G401 (cell line): ENCODE results near the gene SLC9A4. TPM values are rescaled to one million over a fixed set of nuclear protein-coding genes. Genes with fewer than 3 reads are reported as not detected.

Source experiments
- DNase-seq: peaks from one replicate; pipeline ENCODE4 v3.0.0-alpha.2; 2015; ENCODE audit warnings: low spot score
- in situ Hi-C: cut with HindIII; loops from 2 replicates; pipeline ENCODE4 v1.10.0; 2016; ENCODE audit warnings: low sequenced_read_pairs, mixed read lengths
- total RNA-seq: library from RNA; depleted of rRNA; stranded (reverse); fragments of >200 nt; shearing (Covaris generic); gene quantifications from 2 replicates; pipeline ENCODE4 v1.2.3, GENCODE V29; 2014

The SLC9A4 gene
- total RNA-seq, 1 experiment from 2014 or later, result not detected

DNA sequence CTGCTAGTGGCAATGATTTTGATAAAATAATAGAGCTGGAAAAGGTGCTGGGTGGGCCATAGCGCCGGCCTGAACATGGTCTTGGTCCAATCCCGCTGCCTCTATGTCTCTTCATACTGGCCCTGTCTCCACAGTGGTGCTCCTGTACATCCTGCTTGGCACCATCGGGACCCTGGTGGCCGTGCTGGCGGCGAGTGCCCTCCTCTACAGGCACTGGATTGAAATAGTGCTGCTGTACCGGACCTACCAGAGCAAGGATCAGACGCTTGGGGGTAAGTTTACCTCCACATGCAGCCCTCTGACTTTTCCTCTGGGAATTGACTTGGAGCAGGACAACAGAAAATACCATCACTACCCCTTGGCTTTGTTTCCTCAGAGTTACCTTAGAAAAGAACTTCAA, 26.1 kb upstream of the SLC9A4 start:
- no peak for DNase-seq
- in situ Hi-C loops, result no loop called here

- in situ Hi-C loops, result no loop called here
- peak; percentile 18 for DNase-seq
These were observed 23.6 kb upstream of the SLC9A4 start for GRCh38 chr2:102449370-102449974.

DNA sequence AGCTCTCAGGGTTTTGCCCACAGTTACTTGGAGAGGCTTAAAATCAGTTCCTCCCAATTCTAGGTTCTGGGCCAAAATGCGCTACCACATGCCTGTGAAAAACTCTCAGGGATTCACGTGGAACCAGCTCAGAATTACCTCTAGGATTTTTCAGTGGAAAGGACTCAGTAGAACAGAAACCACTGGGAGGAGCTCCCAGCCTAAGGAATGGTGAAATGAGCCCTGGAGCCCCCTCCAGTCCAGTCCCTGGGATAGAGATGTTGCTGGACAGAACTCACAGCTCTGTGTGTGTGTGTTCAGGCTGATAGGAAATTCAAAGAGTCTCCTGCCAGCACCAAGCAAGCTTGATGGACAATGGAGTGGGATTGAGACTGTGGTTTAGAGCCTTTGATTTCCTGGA, 21.1 kb upstream of the SLC9A4 start:
- in situ Hi-C loops, result no loop called here
- DNase-seq, result no peak

DNA sequence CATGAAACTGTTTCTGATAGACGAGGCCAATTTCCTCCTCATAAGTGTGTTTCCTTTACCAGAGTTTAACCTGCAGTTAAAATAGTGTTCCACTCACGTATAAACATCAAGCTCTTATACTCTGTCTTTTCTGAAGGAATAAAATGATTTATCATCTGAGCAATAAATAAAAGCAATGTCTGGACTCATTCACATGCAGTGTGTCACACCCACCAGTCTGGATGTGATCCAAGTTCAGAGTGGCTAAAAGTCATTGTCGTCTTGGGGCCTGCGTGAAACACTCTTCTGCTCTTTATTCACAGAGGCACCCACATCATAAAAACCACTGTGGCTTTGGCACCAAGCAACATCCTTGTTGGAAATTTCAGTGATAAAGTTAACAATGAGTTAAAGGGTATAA, 19.5 kb upstream of the SLC9A4 start:
- in situ Hi-C loops, result no loop called here
- no peak for DNase-seq

DNA sequence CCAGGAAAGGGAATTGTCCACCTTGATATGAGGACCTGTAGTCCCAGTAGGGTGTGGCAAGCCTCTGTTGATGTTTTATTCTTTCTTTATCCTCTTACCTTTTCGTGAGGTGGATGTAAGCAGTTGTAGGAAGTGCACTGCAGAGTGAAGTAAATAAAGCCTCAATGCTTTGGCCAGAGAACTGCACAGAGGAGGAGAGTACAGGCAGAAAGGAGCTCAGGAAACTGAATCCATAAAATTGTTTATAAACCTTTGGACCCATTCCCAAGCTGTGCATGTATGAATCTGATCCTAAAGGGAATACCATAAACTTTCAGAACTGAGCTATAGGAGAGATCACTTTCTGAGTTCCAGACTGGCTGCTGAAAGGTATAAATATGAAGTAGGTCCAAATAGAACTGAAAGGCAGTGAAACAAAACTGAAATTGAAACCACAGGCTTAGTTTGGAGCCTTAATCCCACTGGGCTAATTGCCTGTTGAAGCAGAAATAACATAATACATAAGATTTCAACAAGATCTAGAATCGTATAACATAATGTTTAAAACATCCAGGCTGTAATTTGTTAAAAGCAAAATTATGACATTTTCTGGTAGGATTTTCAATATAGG, 17.9 kb upstream of the SLC9A4 start:
- in situ Hi-C loops, result no loop called here
- no peak for DNase-seq

DNA sequence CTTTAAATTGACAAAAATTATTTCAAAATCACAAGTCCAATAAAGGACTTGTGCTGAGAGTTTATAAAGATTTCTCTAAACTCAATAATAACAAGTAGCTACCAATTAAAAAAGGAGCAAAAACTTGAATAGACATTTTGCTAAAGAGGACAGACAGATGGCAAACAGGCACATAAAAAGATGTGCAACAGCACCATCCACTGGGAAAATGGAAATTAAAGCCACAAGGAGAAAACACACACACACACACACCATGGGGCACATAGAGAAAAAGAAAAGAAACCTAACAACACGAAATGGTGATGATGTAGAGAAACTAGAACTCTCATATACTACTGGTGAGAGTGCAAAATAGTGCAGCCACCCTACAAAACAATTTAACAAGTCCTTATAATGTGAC, 12.6 kb upstream of the SLC9A4 start:
- DNase-seq, result no peak
- in situ Hi-C loops, result no loop called here

GRCh38 chr2:102461188-102461587, 11.8 kb upstream of the SLC9A4 start:
- DNase-seq, result no peak
- in situ Hi-C loops, result no loop called here

DNA sequence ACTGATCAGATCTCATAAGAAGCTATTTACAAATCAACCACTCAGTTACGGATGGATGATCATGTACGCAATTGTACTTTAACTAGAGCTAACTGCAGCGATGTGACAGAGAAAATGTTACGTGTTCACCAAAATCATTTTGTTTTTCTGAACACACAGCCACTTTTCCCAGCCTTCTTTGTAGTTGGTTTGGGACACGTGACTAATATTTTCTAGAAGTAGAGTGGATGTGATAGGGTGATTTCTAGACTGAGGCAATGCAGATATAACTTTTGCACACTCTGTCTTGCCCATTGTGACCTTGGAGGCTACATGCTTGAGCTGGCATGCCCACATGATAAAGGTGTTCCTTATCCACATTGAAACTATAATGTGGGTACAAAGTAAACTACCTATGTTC, 9.9 kb upstream of the SLC9A4 start:
- in situ Hi-C loops, result no loop called here

GRCh38 chr2:102470168-102470567, 2.9 kb upstream of the SLC9A4 start:
- DNase-seq, result no peak
- in situ Hi-C loops, result no loop called here

More for the DNA sequence above, 9.9 kb upstream of the SLC9A4 start:
- no peak for DNase-seq

GRCh38 chr2:102473631-102474030, 605 bp downstream of the SLC9A4 start:
- in situ Hi-C loops, result no loop called here
- no peak for DNase-seq

GRCh38 chr2:102474785-102475184, 1.8 kb downstream of the SLC9A4 start:
- in situ Hi-C loops, result no loop called here

GRCh38 chr2:102478686-102479470, 5.9 kb downstream of the SLC9A4 start:
- in situ Hi-C loops, result no loop called here
- DNase-seq, result no peak

More at GRCh38 chr2:102474785-102475184, 1.8 kb downstream of the SLC9A4 start:
- DNase-seq, result no peak

GRCh38 chr2:102480285-102481195, 7.5 kb downstream of the SLC9A4 start:
- in situ Hi-C loops, result no loop called here
- DNase-seq, result no peak

GRCh38 chr2:102481931-102482330, 8.9 kb downstream of the SLC9A4 start:
- in situ Hi-C loops, result no loop called here
- no peak for DNase-seq

DNA sequence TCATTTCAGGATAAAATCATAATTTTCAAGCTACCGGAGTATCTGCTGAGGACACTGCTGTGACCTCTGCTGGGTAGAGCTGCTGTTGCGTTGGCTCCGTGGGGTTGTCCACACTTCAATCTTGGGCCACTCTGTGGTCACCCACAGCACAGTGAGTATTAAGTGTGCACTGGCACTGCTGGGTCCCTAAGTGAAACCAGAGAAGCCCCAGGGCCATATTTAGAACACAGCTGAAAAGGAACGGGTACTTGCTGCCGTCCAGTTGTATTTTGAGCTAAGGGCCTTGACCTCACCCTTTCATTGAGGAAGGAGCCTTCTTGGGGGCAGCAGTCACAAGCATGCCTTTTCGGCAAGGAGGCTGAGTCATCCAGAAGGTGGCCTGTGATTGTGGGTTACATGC, 10.1 kb downstream of the SLC9A4 start:
- DNase-seq, result no peak
- in situ Hi-C loops, result no loop called here

DNA sequence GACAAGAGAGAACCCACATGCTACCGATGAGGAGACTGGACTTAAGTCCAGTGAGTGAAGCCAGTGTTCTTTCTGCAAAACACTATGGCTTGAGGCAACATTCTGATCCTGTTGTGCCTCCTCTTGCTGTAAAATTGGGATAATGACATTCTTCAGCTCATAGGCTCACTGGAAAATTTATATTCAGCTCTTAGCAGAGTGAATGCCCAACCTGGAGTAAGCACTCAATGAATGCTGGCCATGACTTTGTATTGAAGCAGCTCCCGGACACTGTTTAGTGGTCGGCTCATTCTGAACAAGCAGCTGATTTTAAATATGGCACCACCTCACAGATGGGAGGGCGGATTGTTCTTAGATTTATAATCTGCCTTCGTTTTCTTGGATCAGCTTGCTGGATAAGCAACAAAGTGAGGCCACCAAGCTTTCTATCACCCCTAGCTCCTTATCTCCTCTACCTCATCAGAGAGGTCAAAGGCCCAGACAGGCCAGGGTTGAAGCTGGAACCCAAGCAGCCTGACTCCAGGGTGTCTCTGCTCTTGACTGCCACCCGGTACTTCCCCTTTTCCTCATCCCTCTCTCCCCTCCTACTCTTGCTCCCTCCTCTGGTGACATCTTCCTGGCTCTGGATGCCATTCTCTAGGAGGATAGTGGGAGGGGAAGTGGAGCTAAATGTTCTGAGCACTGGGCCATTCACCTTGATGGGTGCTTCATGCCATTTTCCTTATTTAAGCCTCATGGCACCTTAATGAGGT, 11.5 kb downstream of the SLC9A4 start:
- no peak for DNase-seq
- in situ Hi-C loops, result no loop called here

GRCh38 chr2:102485147-102485785, 12.2 kb downstream of the SLC9A4 start:
- no peak for DNase-seq
- in situ Hi-C loops, result no loop called here

DNA sequence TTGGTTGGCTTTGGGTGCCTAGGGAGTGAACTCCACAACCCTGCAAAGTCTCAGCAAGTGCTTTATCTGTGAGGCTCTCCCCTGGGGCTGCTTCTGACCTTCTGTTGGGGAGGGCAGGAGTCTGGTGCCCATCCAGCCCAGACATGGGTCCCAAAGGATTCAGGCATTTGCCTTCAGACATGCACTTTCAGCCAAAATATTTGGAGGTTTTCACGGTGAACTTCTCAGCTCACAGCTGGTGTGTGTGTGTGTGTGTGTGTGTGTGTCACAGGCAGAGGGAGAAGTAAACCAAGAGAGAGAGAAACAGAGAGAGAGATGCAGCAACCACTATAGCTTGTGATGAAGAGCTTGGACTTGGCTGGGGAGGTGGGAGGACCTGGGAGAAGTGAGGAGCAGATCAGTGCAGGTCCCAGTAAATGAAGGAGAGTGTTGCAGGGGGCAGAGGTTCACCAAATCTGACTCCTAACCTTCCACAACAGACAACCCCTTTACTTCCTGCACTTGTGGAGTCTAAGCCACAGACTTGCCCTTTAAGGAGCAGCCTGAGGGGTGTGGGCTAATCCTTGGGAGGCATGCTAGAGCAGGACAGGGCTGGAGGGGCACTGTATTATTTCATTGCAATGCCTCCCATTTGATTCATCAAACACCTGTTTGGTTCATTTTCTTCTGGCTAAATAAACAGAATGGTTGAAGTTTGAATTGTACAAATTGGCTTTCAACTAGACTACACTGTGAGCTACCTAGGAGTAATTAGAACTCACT, 14.1 kb downstream of the SLC9A4 start:
- DNase-seq, result no peak
- in situ Hi-C loops, result no loop called here
